NCI-H446 treated with DMSO at 0.1 percent for 48 hours (cell line): ENCODE data around the gene RNASE1.

Experiments used
- DNase-seq: peaks from one replicate; lab custom pipeline; 2025; lab: John Stamatoyannopoulos, UW

Gene RNASE1

DNA sequence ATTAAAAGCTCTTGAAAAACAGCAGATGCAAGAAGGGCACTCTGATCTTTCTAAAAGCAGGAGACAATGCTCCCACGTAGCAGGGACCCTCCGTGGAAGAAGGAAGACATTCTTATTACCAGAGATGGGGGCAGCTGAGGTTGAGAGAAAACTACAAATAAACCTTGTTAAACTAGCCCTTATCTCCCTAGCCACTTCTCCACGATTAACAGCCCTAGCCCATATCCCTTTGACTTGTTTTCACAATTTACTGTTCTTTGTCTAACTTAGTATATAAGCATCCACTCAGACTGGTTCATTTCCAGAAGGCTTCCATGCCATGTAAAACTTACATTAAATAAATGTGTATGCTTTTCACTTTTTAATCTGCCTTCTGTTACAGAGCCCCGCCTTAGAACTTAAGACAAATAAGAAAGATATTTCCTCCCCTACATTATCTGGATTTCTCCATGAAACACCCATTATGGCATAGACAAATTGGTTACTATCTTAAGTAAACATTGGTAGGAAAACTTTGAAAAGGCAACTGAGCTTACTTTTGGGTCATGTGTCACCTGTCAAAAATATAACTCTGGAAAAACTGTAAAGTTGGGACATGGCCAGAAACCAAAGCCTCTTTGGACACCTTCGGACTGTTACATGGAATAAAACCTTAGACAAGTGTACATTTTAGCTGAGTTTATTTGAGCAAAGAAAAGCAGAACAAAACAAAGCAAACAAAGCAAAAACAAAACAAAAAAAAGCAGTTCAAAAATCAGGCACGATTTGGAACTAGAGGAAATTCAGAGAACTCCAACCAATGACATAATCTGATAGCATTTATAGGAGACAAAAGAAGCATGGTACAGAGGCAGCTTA is 4.9 kb upstream of the RNASE1 start:
- DNase-seq, result no peak

DNA sequence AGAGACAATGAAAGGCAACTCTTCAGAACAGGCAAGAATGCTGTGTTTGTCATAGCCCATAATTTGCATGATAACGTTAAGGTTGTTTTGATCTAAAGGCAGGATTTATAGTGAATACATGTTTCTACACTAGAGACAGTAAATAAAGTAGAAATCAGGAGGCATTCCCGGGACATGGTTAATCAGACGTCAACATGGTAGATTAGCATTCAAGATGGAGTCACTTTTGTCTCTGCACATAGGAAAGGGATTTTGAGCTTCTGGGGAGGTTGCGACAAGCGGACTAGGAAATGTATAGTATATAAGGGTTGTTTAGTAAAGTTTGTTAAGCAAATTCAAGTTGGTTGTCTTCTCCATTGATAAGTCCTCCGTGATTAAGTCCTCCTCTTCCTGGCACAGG is 2.8 kb upstream of the RNASE1 start:
- DNase-seq, result no peak

DNA sequence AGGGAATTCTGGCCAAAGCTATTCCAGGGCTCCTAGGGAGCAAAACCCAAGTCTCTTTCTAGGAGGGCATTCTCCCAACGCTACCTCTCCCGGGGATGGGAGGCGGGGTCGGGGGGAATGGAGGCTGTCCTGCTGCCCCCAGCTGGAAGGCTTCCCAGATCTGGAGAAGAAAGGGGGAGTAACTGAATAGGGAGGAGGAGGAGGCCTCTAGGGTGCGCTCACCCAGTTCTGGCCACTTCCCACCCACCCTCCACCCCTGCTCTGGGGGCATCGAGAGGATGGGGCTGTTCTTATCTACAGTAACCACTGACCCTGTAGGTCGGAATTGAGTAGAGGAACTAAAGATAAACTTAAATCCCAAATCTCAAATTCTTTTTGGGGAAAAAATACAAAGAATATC is 579 bp upstream of the RNASE1 start:
- DNase-seq, result no peak

DNA sequence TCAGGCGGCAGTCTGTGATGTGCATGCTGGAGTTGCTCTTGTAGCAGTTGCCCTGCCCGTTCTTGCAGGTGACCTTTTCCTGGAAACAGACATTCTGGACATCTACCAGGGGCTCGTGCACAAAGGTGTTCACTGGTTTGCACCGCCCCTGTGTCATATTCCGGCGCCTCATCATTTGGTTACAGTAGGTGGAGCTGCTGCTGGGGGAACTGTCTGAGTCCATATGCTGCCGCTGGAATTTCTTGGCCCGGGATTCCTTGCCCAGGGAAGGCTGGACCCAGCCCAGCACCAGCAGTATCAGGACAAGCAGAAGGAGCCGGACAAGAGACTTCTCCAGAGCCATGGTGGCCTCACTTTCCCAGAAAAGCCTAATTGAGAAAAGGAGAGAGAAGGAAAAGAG is 918 bp downstream of the RNASE1 start:
- DNase-seq, result no peak

DNA sequence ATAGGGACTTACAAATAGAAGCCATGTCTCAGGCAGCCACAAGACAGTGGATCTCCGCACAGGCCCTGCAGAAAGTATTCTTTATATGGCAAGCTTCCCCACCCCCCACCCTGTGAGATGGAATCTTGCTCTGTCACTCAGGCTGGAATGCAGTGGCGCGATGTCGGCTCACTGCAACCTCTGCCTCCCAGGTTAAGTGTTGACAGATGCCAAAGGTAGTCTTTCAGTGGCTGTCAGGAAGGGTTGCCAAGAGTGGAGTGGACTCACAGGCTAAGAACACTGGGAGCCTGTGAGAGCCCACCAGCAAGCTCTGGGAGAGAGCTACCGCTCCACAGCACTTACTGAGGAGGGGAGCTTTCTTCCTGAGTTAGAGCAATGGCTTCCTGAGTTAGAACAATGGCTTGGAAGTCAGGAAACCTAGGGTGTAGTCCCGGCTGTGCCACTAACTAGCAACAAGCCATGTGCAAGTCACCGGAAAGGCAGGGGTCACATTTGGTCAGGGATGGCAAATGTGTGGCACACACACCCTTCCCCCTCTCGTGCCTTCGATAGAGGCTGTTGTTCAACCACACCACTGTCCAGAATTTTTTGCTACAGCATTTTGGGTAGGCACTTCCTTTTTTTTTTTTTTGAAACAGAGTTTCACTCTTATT is 2.6 kb downstream of the RNASE1 start:
- DNase-seq, result no peak

DNA sequence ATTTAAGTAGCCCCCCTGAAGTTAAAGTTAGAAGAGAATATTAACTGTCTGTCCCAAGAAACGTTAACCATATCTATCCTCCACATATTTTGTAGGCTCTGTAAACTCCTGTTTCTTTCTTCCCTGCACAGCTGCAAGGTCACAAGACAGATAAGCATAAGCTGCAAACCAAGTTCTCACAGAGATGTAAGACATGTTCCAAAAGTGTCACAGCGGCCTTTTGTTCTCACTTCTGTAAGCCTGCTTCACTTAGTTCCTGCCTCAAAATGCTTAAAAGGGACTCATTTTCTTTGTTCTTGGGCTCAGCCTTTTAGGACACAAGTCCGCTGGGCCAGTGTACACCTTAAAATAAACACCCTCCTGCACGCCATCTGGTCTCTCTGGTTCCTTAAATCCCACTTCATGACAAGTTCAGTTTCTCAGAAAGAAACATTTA is 3.2 kb downstream of the RNASE1 start:
- no peak for DNase-seq

DNA sequence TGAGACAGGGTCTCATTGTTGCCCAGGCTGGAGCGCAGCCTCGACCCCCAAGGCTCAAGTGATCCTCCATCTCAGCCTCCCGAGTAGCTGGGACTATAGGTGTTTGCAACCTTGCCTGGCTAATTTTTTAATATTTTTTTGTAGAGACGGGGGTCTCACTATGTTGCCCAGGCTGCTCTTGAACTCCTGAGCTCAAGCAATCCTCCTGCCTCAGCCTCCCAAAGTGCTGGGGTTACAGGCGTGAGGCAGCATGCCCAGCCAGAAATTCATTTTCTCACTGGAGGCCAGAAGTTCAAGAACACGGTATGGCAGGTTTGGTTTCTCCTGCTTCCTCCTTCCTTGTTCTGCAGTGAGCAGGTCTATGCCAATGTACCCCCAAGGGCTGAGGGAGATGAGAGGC is 3.7 kb downstream of the RNASE1 start:
- DNase-seq, result no peak

DNA sequence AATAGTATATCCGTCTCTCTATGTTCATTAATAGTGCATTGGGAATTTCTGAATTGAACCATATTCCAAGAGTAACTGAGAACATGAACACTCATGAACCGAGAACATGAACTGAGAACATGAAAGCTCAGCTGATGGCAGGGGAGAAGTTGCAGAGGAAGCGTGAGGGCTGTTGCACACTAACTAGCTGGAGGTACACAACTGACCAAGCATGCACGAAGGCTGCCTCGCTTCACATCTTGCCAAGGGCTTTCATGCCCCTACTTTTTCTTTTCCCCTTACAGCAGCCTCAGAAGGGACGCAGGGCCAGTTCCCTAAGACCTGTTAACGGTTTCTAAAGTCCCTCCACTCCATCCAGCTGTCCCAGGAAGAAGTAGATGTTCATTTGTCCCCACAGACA is 4.3 kb downstream of the RNASE1 start:
- DNase-seq, result no peak

DNA sequence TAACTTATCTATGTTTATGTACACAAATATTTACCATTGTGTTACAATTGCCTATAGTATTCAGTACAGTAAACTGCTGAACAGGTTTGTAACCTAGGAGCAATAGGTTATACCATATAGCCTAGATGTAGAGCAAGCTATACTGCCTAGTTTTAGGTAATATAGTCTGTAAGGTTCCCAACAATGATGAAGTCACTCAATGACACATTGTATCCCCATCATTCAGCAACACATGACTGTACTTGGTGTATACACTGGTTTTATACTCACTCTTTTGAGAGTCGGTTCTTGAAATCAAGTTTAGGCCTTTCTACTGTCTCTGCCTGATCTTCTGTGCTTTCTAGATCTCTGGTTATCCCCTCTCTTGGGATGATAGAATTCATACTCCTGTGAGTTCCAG is 5.5 kb downstream of the RNASE1 start:
- no peak for DNase-seq

DNA sequence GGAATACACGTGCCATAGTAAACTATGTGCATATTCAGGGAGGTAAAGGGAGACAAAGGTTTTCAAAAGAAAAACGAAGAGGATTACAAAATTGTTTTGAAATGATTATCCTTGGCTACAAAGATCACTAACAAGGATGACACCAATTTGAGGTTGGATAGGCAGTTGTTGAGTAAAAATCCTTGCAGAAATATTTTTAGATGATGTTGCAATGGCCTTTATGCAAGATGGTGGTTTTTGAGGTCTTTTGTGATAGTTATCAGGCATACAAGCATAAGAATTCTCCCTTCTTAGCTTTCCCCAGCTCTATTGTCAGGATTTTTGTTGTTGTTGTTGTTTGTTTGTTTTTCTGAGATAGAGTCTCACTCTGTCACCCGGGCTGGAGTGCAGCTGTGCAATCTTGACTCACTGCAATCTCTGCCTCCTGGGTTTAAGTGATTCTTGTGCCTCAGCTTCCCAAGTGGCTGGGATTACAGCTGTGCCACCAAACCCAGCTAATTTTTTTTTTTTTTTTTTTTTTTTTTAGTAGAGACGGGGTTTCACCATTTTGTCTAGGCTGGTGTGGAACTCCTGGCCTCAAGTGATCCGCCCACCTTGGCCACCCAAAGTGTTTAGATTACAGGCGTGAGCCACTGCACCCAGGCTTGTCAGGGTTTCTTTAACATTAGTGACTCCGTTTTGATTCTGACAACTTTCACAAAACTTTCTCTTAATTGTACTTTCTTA is 7.8 kb downstream of the RNASE1 start:
- no peak for DNase-seq

DNA sequence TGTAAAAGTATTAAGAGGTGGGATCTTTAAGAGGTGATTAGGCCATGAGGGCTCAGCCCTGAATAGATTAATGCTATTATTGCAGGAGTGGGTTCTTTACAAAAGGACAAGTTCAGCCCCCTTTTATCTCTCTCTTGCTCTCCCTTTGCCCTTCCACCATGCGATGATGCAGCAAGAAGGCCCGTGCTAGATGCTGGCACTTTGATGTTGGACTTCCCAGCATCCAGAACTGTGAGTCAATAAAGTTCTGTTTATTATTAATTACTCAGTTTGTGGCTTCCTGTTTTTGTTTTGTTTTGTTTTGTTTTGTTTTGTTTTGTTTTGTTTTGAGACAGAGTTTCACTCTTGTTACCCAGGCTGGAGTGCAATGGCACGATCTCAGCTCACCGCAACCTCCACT is 10.1 kb downstream of the RNASE1 start:
- no peak for DNase-seq

DNA sequence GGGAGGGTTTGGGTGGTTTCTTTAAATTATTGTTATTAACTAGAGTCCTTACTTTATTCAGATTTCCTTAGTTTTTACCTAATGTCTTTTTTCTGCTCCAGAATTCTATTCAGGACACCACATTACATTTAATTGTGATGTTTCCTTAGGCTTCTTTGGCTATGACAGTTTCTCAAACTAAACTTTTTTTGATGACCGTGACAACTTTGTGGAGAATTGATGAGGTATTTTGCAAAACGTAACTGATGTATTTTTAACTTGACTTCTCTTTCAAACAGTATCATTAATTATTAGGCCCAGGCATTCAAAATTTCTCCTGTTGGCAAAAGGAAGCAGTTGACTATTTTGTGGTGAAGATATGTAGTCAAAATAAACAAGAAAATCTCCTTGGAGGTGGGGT is 11.0 kb downstream of the RNASE1 start:
- no peak for DNase-seq

DNA sequence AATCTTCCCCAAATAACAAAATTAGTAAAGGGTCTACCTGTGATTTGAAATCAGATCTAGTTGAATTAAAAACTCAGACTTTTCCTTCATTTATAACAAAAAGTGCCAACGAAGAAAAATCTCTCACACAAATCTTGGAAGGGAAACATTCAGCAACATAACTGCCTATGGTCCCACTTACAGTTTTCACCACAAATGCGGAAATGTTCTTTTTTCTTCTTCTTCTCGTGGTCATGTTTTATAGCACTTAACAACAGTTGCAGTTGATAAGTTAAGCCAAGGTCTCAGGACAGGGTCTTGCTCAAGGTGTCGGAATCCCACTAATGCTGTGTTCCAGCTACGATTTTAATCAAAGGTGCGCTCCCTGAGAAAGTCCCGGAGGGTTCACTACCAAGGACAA is 11.5 kb downstream of the RNASE1 start:
- no peak for DNase-seq

DNA sequence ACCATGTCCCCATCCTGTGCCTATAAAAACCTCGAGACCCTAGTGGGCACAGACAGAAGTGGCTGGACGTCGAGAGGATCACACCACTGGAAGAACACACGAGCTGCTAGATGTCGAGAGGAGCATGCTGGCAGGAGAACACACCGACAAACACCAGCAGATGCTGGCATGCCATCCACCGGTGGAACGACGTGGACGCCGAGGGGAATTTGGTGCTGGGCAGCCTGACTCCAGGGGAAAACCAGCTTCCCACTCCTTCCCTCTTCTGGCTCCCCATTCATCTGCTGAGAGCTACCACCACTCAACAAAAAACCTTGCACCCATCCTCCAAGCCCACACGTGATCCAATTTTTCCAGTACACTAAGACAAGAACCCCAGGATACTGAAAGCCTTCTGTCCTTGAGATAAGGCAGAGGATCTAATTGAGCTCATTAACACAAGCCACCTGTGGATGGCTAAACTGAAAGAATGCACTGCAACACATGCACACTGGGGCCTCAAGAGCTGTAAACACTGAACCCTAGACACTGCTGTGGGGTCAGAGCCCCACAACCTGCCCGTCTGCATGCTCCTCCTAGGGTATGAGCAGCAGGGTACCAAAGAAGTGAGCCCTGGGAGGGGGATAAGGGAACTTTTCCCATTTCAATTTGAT is 12.1 kb downstream of the RNASE1 start:
- no peak for DNase-seq

DNA sequence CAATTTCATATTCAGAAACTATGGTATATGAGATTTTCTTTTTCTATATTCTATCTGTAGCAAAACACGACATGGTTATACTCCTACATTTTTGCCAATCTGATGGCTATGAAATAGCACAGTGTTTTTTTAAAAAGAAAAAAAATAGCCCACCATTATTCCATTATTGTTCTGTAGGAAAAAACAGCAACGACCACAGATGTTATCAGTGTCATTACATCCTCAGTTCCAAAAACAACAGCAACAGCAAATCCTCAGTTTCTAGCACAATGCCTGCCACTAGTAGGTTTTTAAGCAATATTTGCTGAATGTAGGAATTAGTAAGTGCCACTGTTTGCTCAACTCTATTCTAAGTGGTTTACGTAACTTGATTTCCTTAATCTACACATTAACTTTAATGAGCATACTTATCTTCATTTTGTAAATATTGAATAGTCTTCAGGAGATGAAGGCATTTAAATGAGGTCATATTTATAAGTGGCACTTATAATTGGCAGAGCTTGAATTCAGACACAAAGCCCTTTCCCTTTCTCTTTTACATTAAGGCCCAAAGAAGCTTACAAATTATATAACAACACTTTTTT is 13.3 kb downstream of the RNASE1 start:
- DNase-seq, result no peak

DNA sequence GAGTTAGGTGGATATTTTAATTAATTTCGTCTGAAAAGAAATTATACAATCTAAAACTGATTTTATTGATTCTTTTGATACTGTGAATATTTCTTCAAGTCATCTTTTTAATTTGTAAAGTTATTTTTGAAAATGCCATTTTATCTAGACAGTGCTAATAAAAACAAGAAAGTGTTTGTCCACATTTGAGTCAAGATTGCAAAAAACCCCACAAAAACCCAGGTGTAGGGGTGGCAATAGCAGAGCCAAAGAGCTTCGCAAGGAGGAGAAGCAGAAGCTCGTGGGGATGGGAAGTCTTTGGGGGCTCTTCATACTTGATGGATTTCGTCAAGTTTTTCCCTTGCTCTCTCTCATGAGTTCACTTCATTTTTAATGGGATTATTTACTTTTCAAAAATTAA is 15.6 kb downstream of the RNASE1 start:
- no peak for DNase-seq

DNA sequence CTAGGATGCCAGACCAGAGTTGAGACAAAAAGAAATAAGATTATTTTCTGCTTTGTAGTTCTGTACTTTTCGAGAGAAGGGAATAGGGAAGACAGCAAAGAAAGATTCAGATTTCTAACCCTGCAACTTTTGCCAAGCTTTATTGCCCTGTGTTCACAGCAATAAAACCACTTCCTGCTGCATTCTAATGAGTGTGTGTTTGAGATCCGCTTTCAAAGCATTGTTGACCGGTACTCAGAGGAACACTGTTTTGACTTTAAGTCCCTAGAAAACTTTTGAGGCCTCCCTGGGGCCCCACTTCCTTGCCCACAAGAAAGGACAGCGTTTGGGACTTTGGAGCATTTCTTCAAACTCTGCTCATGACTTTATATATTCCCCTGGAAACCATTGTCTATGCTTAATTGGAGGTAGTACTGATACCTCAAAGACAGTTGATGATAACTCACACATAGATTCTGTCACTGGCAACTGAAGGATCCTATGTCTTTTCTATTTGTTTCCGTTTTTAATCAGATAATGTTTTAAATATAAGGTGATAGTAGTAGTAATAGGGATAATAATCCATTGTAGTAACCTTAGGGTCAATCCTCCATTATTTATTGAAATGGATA is 20.3 kb downstream of the RNASE1 start:
- no peak for DNase-seq

DNA sequence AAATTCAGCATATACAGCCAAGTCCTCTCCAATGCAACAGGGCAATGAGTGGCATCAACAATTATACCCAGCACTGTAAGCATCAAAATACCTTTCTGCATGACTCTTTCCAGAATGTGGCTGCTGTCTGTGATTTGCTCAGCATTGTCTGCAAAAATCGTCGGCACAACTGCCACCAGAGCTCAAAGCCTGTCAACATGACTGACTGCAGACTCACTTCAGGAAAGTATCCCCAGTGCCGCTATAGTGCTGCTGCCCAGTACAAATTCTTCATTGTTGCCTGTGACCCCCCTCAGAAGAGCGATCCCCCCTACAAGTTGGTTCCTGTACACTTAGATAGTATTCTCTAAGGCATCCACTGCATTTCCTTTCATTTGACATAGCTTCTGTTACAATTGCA is 20.8 kb downstream of the RNASE1 start:
- DNase-seq, result no peak

DNA sequence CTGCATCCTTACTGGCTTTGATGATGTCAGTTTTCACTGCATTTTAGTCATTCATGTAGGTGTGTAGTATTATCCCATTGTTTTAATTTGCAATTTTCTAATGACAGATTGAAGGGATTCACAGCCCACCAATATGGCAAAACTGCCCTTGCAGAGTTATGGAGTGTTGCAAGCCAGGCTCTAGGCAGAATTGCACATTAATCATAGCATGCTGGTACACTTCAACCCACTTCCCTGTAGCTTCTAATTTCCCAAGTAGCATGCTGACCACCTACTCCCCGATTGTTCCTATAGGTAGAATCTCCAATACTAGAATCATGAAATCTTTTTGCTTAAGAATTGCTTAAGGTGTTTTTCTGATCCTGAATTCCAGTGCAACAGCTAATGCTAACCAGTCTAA is 26.7 kb downstream of the RNASE1 start:
- no peak for DNase-seq

DNA sequence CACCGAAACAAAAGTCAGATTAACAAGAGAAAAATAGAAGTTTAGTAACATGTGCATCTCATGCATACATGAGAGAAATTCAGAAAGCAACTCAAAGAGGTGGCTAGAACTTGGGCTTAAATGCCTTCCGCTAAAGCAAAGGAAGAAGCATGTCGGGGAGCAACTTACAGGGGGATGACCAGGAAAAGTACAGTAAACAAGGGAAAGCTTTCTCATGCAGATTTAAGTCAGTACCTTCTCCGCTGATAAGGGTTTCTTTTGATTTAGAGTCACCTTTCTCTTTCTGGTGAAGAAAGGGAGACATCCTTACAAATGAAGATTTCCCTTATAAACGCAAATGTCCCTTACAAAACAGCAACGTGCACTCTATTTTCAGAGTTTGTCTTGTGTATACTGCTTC is 27.6 kb downstream of the RNASE1 start:
- no peak for DNase-seq

DNA sequence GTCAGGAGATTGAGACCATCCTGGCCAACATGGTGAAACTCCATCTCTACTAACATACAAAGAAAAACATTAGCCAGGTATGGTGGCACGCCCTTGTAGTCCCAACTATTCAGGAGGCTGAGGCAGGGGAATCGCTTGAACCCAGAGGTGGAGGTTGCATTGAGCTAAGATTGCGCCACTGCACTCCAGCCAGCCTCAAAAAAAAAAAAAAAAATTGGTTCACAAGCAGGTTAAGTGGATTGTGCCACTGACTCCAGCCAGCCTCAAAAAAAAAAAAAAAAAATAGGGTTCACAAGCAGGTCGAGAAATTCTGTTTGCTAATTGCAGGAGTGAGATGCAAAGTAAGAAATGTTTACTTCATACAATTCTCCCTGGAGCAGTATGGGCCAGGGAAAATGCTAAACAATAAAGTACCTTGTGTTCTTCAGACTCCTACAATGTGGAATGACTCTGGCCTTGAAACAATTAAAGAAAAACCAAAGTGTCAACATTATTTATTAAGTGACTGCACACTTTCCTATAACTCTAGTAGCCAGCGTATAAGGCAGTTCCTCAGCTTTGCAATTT is 28.3 kb downstream of the RNASE1 start:
- no peak for DNase-seq
